GM18526 (cell line): Measurements from ENCODE around the gene CAB39.

ENCODE experiments used
- POLR2A ChIP-seq: IDR thresholded peaks from 3 replicates; pipeline ENCODE4 v1.6.1; 2011; ENCODE audit not compliant: insufficient read length; ENCODE audit errors: extremely low read depth

The CAB39 gene

DNA sequence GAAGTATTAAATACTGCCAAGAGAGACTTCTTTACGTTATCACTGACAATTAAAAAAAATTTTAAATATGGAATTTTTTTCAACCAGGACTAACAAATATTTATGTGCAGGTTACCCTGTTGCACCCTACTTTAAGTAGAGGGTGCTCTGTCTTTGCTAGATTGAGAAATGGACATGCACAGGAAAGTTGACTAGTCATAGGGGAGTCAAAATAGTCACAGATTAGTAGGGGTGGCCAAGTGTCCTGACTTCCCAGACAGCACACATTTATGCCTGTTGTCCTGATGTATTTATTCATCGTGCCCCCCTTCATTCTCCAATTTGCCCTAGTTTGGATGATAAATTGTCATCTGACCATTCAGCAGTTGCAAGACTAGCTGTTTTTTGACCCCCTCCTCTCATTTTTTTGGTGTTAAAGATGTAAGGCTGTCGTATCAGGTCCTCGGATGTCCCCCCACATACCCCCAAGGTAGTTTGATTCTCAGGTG lies 20.3 kb downstream of the CAB39 start:
- no peak for TF ChIP-seq POLR2A

DNA sequence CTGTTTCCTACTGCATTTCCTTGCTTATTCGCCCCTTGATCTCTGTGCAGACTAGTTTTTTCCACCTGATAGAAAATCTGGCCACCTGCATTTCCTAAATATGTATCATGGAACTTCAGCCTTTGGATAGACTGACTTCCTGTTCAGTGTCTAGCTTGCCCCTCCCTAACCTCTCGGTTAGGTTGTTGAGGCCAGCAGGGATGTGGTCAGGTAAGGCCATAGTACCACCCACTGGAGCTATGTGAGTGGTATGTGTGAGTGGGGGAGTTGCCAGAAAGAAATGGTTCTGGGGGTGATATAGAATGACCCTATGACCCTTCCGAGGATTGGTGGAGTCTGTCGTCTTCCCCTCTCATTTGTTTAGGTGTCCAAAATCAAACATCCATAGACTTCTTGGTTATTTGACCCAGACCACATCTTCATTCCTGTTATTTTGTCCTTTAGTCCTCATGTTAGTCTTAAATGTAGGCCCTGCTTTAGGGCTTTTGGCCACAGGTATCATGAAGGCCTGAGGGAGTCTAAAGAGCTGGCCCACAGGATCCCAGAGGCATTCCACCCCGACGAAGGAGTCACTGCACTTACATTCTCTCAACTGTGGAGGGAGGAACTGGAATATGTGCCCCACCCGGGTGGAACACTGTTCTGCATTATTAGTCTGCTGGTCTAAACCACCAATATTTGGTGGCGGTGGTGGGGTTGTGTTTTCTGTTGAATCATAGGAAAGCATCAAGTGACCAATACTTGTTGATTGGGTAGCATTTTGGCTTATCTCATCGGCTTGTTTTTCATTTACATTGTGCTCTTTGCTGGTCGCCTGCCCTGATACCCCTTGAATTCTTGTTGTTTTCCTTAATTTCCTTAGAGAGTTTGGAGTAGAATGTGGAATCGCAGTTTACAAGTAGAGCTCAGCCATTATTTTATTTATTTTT lies 21.9 kb downstream of the CAB39 start:
- TF ChIP-seq POLR2A: no peak

DNA sequence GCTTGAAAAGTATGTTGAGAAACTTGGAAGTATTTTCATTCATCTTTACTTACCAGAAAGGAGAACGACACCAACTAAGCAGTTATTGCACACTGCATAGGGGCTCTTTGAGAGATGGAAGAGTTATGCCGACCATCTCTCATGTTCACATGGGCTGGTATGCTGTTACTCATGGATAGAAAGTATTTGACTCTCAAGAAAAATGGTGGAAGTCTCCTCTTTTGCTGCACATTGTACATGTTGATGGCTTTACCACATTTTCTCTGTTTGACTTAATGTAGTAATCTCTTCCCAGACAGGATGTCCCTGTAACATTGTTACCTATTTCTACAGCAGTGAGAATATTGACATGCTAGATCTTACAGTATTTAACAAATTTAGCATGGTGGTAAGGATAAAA lies 23.2 kb downstream of the CAB39 start:
- TF ChIP-seq POLR2A: no peak

DNA sequence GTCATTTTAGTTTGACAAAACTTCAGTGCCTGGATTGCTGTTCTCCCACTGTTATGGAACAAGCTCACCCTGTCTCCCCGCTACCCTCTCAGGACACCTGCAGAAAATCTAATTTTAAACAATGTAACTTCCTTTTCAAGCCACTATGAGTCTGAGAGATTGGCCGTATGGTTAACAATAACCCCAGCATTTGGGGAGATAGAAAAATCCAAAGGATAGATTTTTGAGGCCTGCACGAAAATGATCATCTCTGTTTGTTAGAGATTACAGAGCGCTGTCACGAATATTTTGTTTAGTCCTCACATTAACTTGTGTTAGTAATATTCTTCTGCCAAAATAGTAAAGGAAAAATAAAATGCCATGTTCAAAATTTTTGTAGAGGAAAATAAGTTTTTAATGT lies 24.7 kb downstream of the CAB39 start:
- no peak for TF ChIP-seq POLR2A

GRCh38 chr2:230737791-230738226 lies 25.2 kb downstream of the CAB39 start:
- TF ChIP-seq POLR2A: no peak

DNA sequence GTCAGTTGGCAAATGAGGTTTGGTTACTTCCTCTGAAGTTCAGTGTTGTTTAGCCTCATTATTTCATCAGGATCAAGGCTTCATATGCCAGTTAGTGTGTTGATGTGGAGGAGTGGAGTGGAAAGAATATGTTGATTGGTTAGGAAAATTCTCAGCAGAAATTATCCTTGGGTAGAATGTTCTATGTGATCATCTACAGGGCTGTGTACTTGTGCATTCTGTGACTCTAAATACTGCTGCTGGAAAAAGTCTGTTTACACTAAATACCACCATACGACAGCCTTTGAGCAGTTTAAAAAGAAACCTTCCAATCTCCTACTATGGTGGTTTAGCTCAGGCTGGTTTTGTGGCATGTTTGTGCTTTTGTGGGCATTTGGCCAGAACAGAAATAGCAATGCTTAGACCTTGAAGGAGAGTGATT lies 25.8 kb downstream of the CAB39 start:
- TF ChIP-seq POLR2A: no peak

- no peak for TF ChIP-seq POLR2A
Observed at GRCh38 chr2:230738924-230739323, 26.3 kb downstream of the CAB39 start.

DNA sequence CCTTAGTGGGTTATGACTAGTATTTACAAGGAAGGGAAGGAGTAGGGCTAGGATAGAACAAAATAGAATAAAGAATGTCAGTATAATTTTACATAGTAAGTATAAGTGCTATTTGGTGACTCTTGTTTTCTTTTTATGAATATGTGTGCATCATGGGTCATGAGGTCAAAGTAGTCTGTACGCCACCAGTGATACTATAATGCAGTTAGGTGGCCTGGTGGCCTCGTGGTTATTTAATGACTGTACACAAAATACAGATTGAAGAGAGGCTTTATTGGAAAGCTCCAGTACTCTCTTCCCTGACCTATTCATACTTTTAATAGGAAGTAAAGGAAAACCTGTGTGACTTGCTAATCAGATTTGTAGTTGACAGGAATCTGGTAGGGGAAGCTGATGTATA lies 27.3 kb downstream of the CAB39 start:
- TF ChIP-seq POLR2A: no peak

DNA sequence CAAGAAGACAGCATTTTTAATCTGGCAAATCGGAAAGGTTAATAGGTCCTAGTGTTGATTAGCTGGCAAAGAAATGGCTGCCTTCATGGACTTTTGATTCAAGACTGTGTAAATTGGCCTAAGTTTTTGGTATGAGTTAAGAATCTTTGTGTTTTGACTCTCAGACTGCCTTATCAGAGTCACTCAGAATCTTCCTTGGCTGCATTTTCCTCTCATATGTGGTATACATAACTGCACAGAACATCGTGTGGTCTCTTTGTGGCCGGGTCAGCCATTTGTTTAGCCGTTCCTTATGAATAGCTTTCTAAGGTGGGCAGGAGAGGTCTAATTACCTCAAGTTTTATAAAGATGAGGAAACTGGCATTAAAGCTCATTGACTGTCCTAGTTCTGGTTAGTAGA lies 30.1 kb downstream of the CAB39 start:
- TF ChIP-seq POLR2A: no peak

GRCh38 chr2:230746213-230746612 lies 33.6 kb downstream of the CAB39 start:
- no peak for TF ChIP-seq POLR2A

DNA sequence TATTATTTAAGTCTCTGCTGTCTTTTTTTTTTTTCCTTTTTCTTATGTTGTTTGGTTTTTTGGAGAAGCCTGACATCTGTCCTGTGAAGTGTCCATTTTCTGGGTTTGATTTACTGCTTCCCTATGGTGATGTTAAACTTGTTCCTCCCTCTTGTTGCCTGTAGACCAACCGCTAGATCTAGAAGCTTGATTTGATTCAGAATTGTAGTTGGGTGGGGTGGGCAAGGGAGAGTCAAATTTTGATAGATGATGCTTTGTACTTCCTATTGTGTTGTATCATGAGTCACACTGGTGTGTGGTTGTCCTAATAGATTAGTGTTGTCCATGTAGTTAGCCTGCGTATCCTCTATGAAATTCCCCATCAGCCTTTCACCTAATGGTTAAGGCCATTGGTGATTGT lies 35.4 kb downstream of the CAB39 start:
- TF ChIP-seq POLR2A: no peak

DNA sequence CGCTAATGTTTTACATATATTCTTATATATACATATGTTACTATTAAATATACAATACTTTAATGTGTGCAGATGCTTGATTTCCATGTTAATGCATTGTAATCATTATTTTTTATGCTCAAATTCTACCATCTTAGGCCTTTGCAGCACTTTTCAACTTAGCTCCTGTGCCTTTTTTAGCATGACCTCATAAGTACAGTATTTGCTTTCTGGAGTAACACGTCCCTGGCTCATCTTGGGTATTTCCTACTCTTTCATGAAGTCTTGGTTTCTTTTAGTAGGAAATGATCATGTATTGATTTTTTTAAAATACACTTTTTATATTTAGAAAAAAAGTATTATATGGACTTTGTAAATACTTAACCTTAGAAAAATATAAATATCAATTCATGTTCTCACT lies 36.5 kb downstream of the CAB39 start:
- no peak for TF ChIP-seq POLR2A

- no peak for TF ChIP-seq POLR2A
Observed at GRCh38 chr2:230751062-230751461, 38.4 kb downstream of the CAB39 start.

DNA sequence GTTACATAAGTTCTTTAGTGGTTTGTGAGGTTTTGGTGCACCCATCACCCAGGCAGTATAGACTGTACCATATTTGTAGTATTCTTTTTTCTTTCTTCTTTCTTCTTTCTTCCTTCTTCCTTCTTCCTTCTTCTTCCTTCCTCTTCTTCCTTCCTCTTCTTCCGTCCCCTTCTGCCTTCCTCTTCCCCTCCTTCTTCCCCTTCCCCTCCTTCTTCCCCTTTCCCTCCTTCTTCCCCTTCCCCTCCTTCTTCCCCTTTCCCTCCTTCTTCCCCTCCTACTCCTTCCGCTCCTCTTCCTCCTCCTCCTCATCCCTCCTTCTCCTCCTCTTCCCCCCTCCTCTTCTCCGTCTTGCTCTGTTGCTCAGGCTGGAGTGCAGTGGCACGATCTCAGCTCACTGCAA lies 41.6 kb downstream of the CAB39 start:
- no peak for TF ChIP-seq POLR2A

- TF ChIP-seq POLR2A: no peak
Observed at GRCh38 chr2:230757476-230757875, 44.8 kb downstream of the CAB39 start.

GRCh38 chr2:230758566-230759480 lies 46.2 kb downstream of the CAB39 start:
- no peak for TF ChIP-seq POLR2A

DNA sequence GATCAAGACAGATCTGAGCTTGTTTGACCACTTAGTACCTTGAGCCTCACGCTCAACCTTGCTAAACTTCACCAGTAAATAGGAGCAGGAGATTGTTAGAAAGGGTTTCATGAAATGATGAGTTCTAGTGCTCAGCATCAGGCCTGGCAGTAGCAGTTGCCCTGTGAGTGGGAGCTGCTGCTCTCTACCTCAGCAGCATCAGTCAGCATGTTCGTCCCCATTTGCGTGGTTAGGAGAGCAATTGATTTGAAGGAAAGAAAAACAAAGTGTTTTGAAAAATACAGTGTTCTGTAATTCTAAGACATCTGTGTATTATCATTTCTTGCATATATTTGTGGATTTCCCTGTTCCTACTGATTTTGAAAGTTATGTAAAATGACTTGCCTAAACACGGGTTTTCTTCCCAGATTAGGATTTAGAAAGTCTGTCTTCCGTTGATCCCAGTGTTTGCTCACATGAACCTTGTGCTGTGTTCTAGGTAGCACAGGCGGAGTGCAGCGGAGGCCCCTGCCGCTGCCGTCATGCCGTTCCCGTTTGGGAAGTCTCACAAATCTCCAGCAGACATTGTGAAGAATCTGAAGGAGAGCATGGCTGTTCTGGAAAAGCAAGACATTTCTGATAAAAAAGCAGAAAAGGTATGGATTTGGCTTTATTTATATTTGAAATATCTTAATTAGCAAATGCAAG lies 47.0 kb downstream of the CAB39 start:
- TF ChIP-seq POLR2A: no peak
